Measurements from ENCODE around the gene RBCK1. TPM values are rescaled to one million over a fixed set of nuclear protein-coding genes. Genes with fewer than 3 reads are reported as not detected.

RBCK1 gene
- total and polyA plus RNA-seq, 9 of the 15 experiments (the other 6 are each of a cell fraction or from before 2014, with no cell fraction given): 5.9 to 59.3 (median 26.5) TPM

GRCh38 chr20:387520-387919 is 20.6 kb upstream of the RBCK1 start:
- in situ Hi-C loops (cut with MboI) (no loop called here), intact Hi-C loops (cut with micrococcal nuclease) (no loop called here)
- no peak overlapping the region for H3K4me2 ChIP-seq (ENCODE audit: insufficient read depth, low read length)
- H3K9me3 ChIP-seq (replicated peaks; ENCODE audit: control insufficient read depth, insufficient read depth, low read depth, low read length): no peaks in the 10 kb centered on the region
- peaks cover 64% of the 10 kb centered on the region for H3K79me2 ChIP-seq (ENCODE audit: control insufficient read depth, insufficient read depth, low read length)
- no peak overlapping the region for H2AFZ ChIP-seq (ENCODE audit: low read depth, low read length)
- CTCF ChIA-PET (ENCODE audit: low intra/inter-chr PET ratio): no interaction called here
- ATAC-seq: no peak
- peaks cover 6% of the 10 kb centered on the region for H4K20me1 ChIP-seq (replicated peaks; ENCODE audit: control insufficient read depth, insufficient read depth, low read length)
- H3K36me3 ChIP-seq (ENCODE audit: control insufficient read depth, insufficient read depth, low read length): peaks cover 85% of the 10 kb centered on the region
- no peak overlapping the region for H3K9ac ChIP-seq (ENCODE audit: insufficient read depth in 1 of 2, low read depth in 2 of 2, low read length in 2 of 2)
- no peak overlapping the region for H3K27ac ChIP-seq (ENCODE audit: extremely low read depth, low read depth, low read length)
- H3K27me3 ChIP-seq (ENCODE audit: control insufficient read depth in 2 of 2, insufficient read depth in 2 of 2, low read length in 2 of 2): no peaks in the 10 kb centered on the region
- POLR2A ChIA-PET: interaction anchor here (0.6 to 7.6 kb wide), 4 partner anchors 10 to 121 kb away, joined by 3 to 95 read pairs (median 7); no protein-coding TSS in a partner anchor
- DNase-seq (ENCODE audit: extremely low read depth in 1 of 4, low spot score in 3 of 4): no peak
- FAIRE-seq: no peak
- H3K9me1 ChIP-seq (ENCODE audit: control insufficient read depth, insufficient read depth, low read length): no peaks in the 10 kb centered on the region
- no peak overlapping the region for H3K4me3 ChIP-seq
- TF ChIP-seq SMAD1 (IDR thresholded peaks at IDR 0.05; ENCODE audit: low read depth, low read length, partially characterized antibody) (no peak), POLR2G (IDR thresholded peaks at IDR 0.05; ENCODE audit: low read depth, low read length) (no peak), POLR2H (tag; IDR thresholded peaks at IDR 0.05; ENCODE audit: low read depth) (peak; percentile 50; the same call in 1 of the 2 replicates), ZNF146 (CRISPR knock-in tag; IDR thresholded peaks at IDR 0.05; ENCODE audit: unreplicated experiment) (peak; percentile 99), SMAD3 (CRISPR knock-in tag; conservative IDR thresholded peaks at IDR 0.05) (no peak), POLR2B (IDR thresholded peaks at IDR 0.05; ENCODE audit: low read depth, partially characterized antibody) (peak; percentile 43), BCOR (IDR thresholded peaks at IDR 0.05) (0 out of 2 replicates have a peak, but pooled peaks have one; percentile 14), RBM25 (IDR thresholded peaks at IDR 0.05; ENCODE audit: low read depth, low read length, severe bottlenecking) (peak; percentile 89), RNF2 (IDR thresholded peaks at IDR 0.05) (no peak)
- WGBS (ENCODE audit: insufficient coverage, low coverage, missing lambda C conversion rate): 100% methylated on average over 3 of the region's 3 CpGs
- H3K4me1 ChIP-seq (replicated peaks in 1 of 2; ENCODE audit: control insufficient read depth in 2 of 2, insufficient read depth in 2 of 2, low read length in 2 of 2): peaks cover 8 to 14% of the 10 kb centered on the region in 2 experiments; a peak in 4 of 5 replicates
- BruUV-seq (replicated peaks): no TSS peak
